Hepatocyte (in vitro differentiated cells): ENCODE data around the gene PPP1R12A. TPM values are rescaled to one million over a fixed set of nuclear protein-coding genes. Genes with fewer than 3 reads are reported as not detected.

Source experiments
- DNase-seq: peaks from one replicate; pipeline ENCODE4 v3.0.0-alpha.2; 2016; ENCODE audit warnings: low spot score
- H2AFZ ChIP-seq: fragments of 200-600 bp; sonication (generic); 2 replicates; pipeline ENCODE4 v1.6.0; 2016; ENCODE audit warnings: antibody characterized with exemption, mild to moderate bottlenecking
- H3K27ac ChIP-seq: fragments of 200-600 bp; sonication (generic); 2 replicates; pipeline ENCODE4 v1.5.1; 2016; ENCODE audit warnings: mild to moderate bottlenecking
- H3K27me3 ChIP-seq: fragments of 200-600 bp; sonication (generic); 2 replicates; pipeline ENCODE4 v1.6.1; 2016
- H3K36me3 ChIP-seq: fragments of 200-600 bp; sonication (generic); replicated peaks from 2 replicates; pipeline ENCODE4 v1.5.1; 2016; ENCODE audit warnings: low read depth; ENCODE audit not compliant: insufficient read depth
- H3K4me1 ChIP-seq: fragments of 200-600 bp; sonication (generic); 2 replicates; pipeline ENCODE4 v1.5.1; 2016; ENCODE audit warnings: mild to moderate bottlenecking, moderate library complexity; ENCODE audit not compliant: insufficient read depth
- H3K4me2 ChIP-seq: fragments of 200-600 bp; sonication (generic); 2 replicates; pipeline ENCODE4 v1.6.0; 2016
- H3K4me3 ChIP-seq: fragments of 200-600 bp; sonication (generic); 2 replicates; pipeline ENCODE4 v1.5.1; 2016; ENCODE audit warnings: mild to moderate bottlenecking
- H3K79me2 ChIP-seq: fragments of 200-600 bp; sonication (generic); 2 replicates; pipeline ENCODE4 v1.6.0; 2017; ENCODE audit warnings: mild to moderate bottlenecking
- H3K9me2 ChIP-seq: fragments of 200-600 bp; sonication (generic); replicated peaks from 2 replicates; pipeline ENCODE4 v1.6.0; 2017; ENCODE audit warnings: mild to moderate bottlenecking; ENCODE audit not compliant: insufficient read depth
- H3K9me3 ChIP-seq: fragments of 200-600 bp; sonication (generic); 2 replicates; pipeline ENCODE4 v1.5.1; 2016; ENCODE audit warnings: low read depth, mild to moderate bottlenecking
- H4K20me1 ChIP-seq: fragments of 200-600 bp; sonication (generic); 2 replicates; pipeline ENCODE4 v1.6.0; 2016; ENCODE audit warnings: mild to moderate bottlenecking; ENCODE audit not compliant: insufficient read depth, poor library complexity, severe bottlenecking
- CTCF ChIP-seq: fragments of 200-600 bp; sonication (generic); IDR thresholded peaks from 2 replicates; pipeline ENCODE4 v1.5.1; 2016; ENCODE audit warnings: antibody characterized with exemption, mild to moderate bottlenecking; ENCODE audit not compliant: poor library complexity
- EZH2 ChIP-seq: fragments of 200-600 bp; sonication (generic); IDR thresholded peaks from 2 replicates; pipeline ENCODE4 v1.6.1; 2016; ENCODE audit warnings: antibody characterized with exemption, mild to moderate bottlenecking, borderline replicate concordance
- EZH2phosphoT487 ChIP-seq: fragments of 200-600 bp; sonication (generic); IDR thresholded peaks from one replicate; pipeline ENCODE4 v1.6.1; 2018; ENCODE audit warnings: antibody characterized with exemption, mild to moderate bottlenecking, low read depth, moderate library complexity; ENCODE audit not compliant: unreplicated experiment, severe bottlenecking
- WGBS: methylation state at CpG from one replicate; pipeline ENCODE4 v1.1.6; 2016; ENCODE audit warnings: low lambda C conversion rate; ENCODE audit errors: missing lambda C conversion rate; 5-methylcytosine and 5-hydroxymethylcytosine counted together
- polyA plus RNA-seq: library from polyadenylated mRNA; unstranded; fragments of >200 nt; fragmentation: Nextera tagmentation; extraction: Ambion mirVana; gene quantifications from 2 replicates; pipeline ENCODE4 v1.2.1, GENCODE V29; 2016
- total RNA-seq: library from RNA; depleted of rRNA; stranded (reverse); fragments of >200 nt; gene quantifications from 2 replicates; pipeline ENCODE4 v1.2.3, GENCODE V29; 2014

The PPP1R12A gene
- total and polyA plus RNA-seq, 2 experiments from 2014 or later = 71.7 to 74.0 TPM

- peaks cover 5% of the 10 kb centered on the region for H3K4me1 ChIP-seq
- peaks cover 97% of the 10 kb centered on the region for H3K79me2 ChIP-seq
- H3K36me3 ChIP-seq = no peaks in the 10 kb centered on the region
- no peaks in the 10 kb centered on the region for H3K27me3 ChIP-seq
- H3K27ac ChIP-seq = no peak overlapping the region
- no peak overlapping the region for H3K4me3 ChIP-seq
- DNase-seq = no peak
- H2AFZ ChIP-seq = no peak overlapping the region
- 100% methylated on average over 1 of the region's 1 CpG for WGBS
- no peak overlapping the region for H3K4me2 ChIP-seq
- peaks cover 17% of the 10 kb centered on the region for H4K20me1 ChIP-seq
- H3K9me3 ChIP-seq = peaks cover 9% of the 10 kb centered on the region
- no peaks in the 10 kb centered on the region for H3K9me2 ChIP-seq
- no peak for TF ChIP-seq EZH2
- TF ChIP-seq CTCF = no peak
- no peak for TF ChIP-seq EZH2phosphoT487
These were observed 84.1 kb downstream of the PPP1R12A start for GRCh38 chr12:79850610-79851299.

GRCh38 chr12:79848339-79848738 lies 86.6 kb downstream of the PPP1R12A start:
- Histone ChIP-seq H3K9me2 (no peaks in the 10 kb centered on the region), H3K27ac (peak overlapping the region; percentile 38), H3K4me1 (peaks cover 5% of the 10 kb centered on the region), H3K27me3 (no peaks in the 10 kb centered on the region), H4K20me1 (peaks cover 17% of the 10 kb centered on the region), H3K79me2 (peaks cover 91% of the 10 kb centered on the region), H3K4me3 (no peak overlapping the region), H3K36me3 (no peaks in the 10 kb centered on the region), H3K4me2 (peak overlapping the region; percentile 13), H2AFZ (no peak overlapping the region), H3K9me3 (peaks cover 9% of the 10 kb centered on the region)
- TF ChIP-seq CTCF = no peak
- no peak for TF ChIP-seq EZH2phosphoT487
- no peak for TF ChIP-seq EZH2
- peak; percentile 20 for DNase-seq
- WGBS = 44% methylated on average over 4 of the region's 4 CpGs

- Histone ChIP-seq H3K79me2 (peaks cover 90% of the 10 kb centered on the region), H3K4me3 (no peak overlapping the region), H3K9me3 (peaks cover 9% of the 10 kb centered on the region), H3K4me1 (peaks cover 5% of the 10 kb centered on the region), H3K36me3 (no peaks in the 10 kb centered on the region), H4K20me1 (peaks cover 17% of the 10 kb centered on the region), H3K27ac (peak overlapping the region; percentile 38), H3K9me2 (no peaks in the 10 kb centered on the region), H3K4me2 (no peak overlapping the region), H2AFZ (no peak overlapping the region), H3K27me3 (no peaks in the 10 kb centered on the region)
- no peak for DNase-seq
- 52% methylated on average over 1 of the region's 1 CpG for WGBS
- TF ChIP-seq EZH2phosphoT487 (no peak), CTCF (no peak), EZH2 (no peak)
These were observed 87.5 kb downstream of the PPP1R12A start for GRCh38 chr12:79847417-79847816.
